ENCODE data around the gene PDHB.

PDHB gene

GRCh38 chr3:58422756-58423325, 10.8 kb downstream of the PDHB start:
- DNase-seq (ENCODE audit: extremely low read depth, low read depth) = no peak
- TF ChIP-seq, protein P1, sequence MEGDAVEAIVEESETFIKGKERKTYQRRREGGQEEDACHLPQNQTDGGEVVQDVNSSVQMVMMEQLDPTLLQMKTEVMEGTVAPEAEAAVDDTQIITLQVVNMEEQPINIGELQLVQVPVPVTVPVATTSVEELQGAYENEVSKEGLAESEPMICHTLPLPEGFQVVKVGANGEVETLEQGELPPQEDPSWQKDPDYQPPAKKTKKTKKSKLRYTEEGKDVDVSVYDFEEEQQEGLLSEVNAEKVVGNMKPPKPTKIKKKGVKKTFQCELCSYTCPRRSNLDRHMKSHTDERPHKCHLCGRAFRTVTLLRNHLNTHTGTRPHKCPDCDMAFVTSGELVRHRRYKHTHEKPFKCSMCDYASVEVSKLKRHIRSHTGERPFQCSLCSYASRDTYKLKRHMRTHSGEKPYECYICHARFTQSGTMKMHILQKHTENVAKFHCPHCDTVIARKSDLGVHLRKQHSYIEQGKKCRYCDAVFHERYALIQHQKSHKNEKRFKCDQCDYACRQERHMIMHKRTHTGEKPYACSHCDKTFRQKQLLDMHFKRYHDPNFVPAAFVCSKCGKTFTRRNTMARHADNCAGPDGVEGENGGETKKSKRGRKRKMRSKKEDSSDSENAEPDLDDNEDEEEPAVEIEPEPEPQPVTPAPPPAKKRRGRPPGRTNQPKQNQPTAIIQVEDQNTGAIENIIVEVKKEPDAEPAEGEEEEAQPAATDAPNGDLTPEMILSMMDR (IDR thresholded peaks at IDR 0.05; ENCODE audit: low read depth, low read length) = peak; percentile 31

- no peak for DNase-seq (ENCODE audit: extremely low read depth, low read depth)
- TF ChIP-seq, protein P1 (IDR thresholded peaks at IDR 0.05; ENCODE audit: low read depth, low read length) = no peak
Measured at GRCh38 chr3:58421004-58421403, 12.6 kb downstream of the PDHB start.

- DNase-seq (ENCODE audit: extremely low read depth, low read depth) = no peak
- TF ChIP-seq, protein P1 (IDR thresholded peaks at IDR 0.05; ENCODE audit: low read depth, low read length) = no peak
Measured at GRCh38 chr3:58419780-58420507, 13.7 kb downstream of the PDHB start.

GRCh38 chr3:58418227-58418626, 15.4 kb downstream of the PDHB start:
- no peak for DNase-seq (ENCODE audit: extremely low read depth, low read depth)
- TF ChIP-seq, protein P1 (IDR thresholded peaks at IDR 0.05; ENCODE audit: low read depth, low read length) = no peak

GRCh38 chr3:58417075-58417474, 16.6 kb downstream of the PDHB start:
- TF ChIP-seq, protein P1 (IDR thresholded peaks at IDR 0.05; ENCODE audit: low read depth, low read length) = no peak
- DNase-seq (ENCODE audit: extremely low read depth, low read depth) = no peak

GRCh38 chr3:58416191-58416590, 17.4 kb downstream of the PDHB start:
- TF ChIP-seq, protein P1 (IDR thresholded peaks at IDR 0.05; ENCODE audit: low read depth, low read length) = no peak
- no peak for DNase-seq (ENCODE audit: extremely low read depth, low read depth)

DNA sequence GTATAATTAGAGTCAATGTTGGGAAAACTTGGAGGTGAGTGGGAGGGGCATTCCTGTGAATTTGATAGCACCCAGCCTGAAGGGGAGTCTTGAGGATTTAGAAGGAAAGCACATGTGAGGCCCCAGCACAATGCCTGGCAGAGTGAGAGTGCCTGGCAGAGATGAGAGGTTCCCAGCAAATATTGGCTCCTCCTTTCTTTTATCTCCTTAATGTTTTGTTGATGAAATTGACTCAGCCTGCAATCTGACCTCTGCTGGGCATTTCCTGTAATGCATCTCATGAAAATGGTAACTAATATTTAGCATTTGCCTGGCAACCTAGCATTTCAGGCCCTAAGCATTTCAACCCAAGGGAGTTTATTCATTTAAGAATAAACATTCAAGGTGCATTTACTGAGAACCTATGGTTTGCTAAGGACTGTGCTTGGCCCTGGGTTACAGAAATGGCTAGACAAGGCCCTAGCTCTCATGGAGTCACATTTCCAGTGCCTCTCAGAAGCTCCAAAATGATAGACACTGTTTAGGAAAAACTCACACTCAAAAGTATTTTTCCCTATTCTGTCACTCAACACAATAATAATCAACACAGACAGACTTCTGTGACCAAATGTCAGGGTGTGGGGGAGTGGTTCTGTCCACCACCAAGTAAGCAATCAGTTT, 19.0 kb downstream of the PDHB start:
- DNase-seq (ENCODE audit: extremely low read depth, low read depth) = no peak
- TF ChIP-seq, protein P1 (IDR thresholded peaks at IDR 0.05; ENCODE audit: low read depth, low read length) = peak; percentile 70
